ENCODE data around the gene IVNS1ABP. TPM values are rescaled to one million over a fixed set of nuclear protein-coding genes. Genes with fewer than 3 reads are reported as not detected.

Gene IVNS1ABP
- polyA plus RNA-seq, 2 of the 4 experiments (the other 2 are of a cell fraction) = 71.4 to 72.0 TPM

DNA sequence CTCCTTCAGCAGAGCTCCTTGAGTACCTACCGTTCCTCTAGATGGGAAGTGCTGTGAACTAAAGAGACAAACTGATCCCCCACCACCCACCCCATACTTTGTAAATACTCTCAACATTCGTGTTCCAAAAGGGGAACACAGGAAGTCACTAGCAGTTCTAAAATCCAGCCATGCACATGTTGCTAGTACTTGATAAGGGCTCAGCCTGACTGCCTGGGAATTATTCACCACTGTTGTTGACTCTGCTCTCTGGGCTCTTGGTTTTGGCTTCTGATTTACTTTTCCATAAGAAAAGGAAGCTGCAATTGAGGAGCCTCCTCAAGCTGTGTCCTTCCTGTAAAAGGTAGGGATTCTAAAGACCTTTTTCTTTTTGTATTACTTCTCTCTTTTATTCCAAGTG, 67.5 kb downstream of the IVNS1ABP start:
- Histone ChIP-seq H3K9me3 (no peaks in the 10 kb centered on the region), H3K27ac (no peak overlapping the region), H3K4me2 (no peak overlapping the region), H3K4me3 (no peak overlapping the region), H3K4me1 (no peaks in the 10 kb centered on the region)
- no peak for ATAC-seq
- WGBS (ENCODE audit: missing lambda C conversion rate) = 57% methylated on average over 2 of the region's 2 CpGs
- TF ChIP-seq NPAS2 (CRISPR knock-in tag; IDR thresholded peaks at IDR 0.05; ENCODE audit: borderline replicate concordance) (no peak), RFX5 (IDR thresholded peaks at IDR 0.05) (no peak), POLR2AphosphoS2 (conservative IDR thresholded peaks at IDR 0.05; ENCODE audit: low read length) (no peak), RAD21 (conservative IDR thresholded peaks at IDR 0.05 in 1 of 2, IDR thresholded peaks at IDR 0.05 in 1 of 2) (no peak), HOXB13 (CRISPR knock-in tag; IDR thresholded peaks at IDR 0.05; ENCODE audit: low read depth) (no peak), EHF (CRISPR knock-in tag; IDR thresholded peaks at IDR 0.05) (no peak), NR3C1 (IDR thresholded peaks at IDR 0.05) (no peak), BCL3 (IDR thresholded peaks at IDR 0.05) (no peak), EP300 (IDR thresholded peaks at IDR 0.05) (no peak), HMGXB4 (CRISPR knock-in tag; IDR thresholded peaks at IDR 0.05; ENCODE audit: borderline replicate concordance) (no peak), ESRRA (IDR thresholded peaks at IDR 0.05; ENCODE audit: borderline replicate concordance, low read length) (no peak), POLR2A (IDR thresholded peaks at IDR 0.05; ENCODE audit: low read length) (no peak)
- TF ChIP-seq, protein P1, sequence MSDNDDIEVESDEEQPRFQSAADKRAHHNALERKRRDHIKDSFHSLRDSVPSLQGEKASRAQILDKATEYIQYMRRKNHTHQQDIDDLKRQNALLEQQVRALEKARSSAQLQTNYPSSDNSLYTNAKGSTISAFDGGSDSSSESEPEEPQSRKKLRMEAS (IDR thresholded peaks at IDR 0.05) = no peak
- TF ChIP-seq, protein P2, sequence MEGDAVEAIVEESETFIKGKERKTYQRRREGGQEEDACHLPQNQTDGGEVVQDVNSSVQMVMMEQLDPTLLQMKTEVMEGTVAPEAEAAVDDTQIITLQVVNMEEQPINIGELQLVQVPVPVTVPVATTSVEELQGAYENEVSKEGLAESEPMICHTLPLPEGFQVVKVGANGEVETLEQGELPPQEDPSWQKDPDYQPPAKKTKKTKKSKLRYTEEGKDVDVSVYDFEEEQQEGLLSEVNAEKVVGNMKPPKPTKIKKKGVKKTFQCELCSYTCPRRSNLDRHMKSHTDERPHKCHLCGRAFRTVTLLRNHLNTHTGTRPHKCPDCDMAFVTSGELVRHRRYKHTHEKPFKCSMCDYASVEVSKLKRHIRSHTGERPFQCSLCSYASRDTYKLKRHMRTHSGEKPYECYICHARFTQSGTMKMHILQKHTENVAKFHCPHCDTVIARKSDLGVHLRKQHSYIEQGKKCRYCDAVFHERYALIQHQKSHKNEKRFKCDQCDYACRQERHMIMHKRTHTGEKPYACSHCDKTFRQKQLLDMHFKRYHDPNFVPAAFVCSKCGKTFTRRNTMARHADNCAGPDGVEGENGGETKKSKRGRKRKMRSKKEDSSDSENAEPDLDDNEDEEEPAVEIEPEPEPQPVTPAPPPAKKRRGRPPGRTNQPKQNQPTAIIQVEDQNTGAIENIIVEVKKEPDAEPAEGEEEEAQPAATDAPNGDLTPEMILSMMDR (IDR thresholded peaks at IDR 0.05) = no peak
- TF ChIP-seq, protein P3, sequence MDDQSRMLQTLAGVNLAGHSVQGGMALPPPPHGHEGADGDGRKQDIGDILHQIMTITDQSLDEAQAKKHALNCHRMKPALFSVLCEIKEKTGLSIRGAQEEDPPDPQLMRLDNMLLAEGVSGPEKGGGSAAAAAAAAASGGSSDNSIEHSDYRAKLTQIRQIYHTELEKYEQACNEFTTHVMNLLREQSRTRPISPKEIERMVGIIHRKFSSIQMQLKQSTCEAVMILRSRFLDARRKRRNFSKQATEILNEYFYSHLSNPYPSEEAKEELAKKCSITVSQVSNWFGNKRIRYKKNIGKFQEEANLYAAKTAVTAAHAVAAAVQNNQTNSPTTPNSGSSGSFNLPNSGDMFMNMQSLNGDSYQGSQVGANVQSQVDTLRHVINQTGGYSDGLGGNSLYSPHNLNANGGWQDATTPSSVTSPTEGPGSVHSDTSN (IDR thresholded peaks at IDR 0.05) = no peak
- CTCF ChIA-PET = interaction anchor here (1.8 kb wide), 1 partner anchor 10 kb away, joined by 5 read pairs; no protein-coding TSS in a partner anchor
- DNase-seq (ENCODE audit: low read depth in 1 of 2, low spot score in 1 of 2) = no peak
- POLR2A ChIA-PET = no interaction called here
- no peak for FAIRE-seq

Small RNAs within 50 kb of the gene (small RNA-seq; reads per million reads assigned to genes)
- 0 reads per million in 6 experiments for gene RF00019

Other genes starting within 250 kb of the IVNS1ABP start
- gene TRMT1L, start 160.3 kb downstream of the IVNS1ABP start, polyA plus RNA-seq (2011; rRNA removed) = 45.1 and 52.4 TPM in 2 replicates
- 14.9 to 17.3 TPM (median 16.1 TPM) in 3 replicates for gene TRMT1L, start 160.3 kb downstream of the IVNS1ABP start, polyA plus RNA-seq (2017; fragmentation: RNase III; extraction: RNeasy Plus Mini Kit Qiagen cat#74134 plus additional on column Dnase treatment)
- 2.2 and 2.4 TPM in 2 replicates for gene SWT1, start 160.1 kb downstream of the IVNS1ABP start, polyA plus RNA-seq (2011; rRNA removed)
- 1.1 to 1.5 TPM (median 1.3 TPM) in 3 replicates for gene SWT1, start 160.1 kb downstream of the IVNS1ABP start, polyA plus RNA-seq (2017; fragmentation: RNase III; extraction: RNeasy Plus Mini Kit Qiagen cat#74134 plus additional on column Dnase treatment)